ENCODE data around the gene FXR2. TPM values are rescaled to one million over a fixed set of nuclear protein-coding genes. Genes with fewer than 3 reads are reported as not detected.
A peak's percentile ranks its signal among the peaks of the same experiment; 100 is the strongest.

FXR2 gene
- total and polyA plus RNA-seq, 2 donors: 26.2 to 38.5 TPM

GRCh38 chr17:7589204-7589868 is 25.4 kb downstream of the FXR2 start:
- 12% methylated on average over 56 of the region's 56 CpGs for WGBS
- H3K4me1 ChIP-seq (ENCODE audit: insufficient read depth): no peaks in the 10 kb centered on the region
- H3K27ac ChIP-seq (ENCODE audit: low read depth): peak overlapping the region; percentile 72
- DNase-seq (ENCODE audit: extremely low spot score): no peak
- peaks cover 6% of the 10 kb centered on the region for H3K36me3 ChIP-seq (ENCODE audit: insufficient read depth)
- peak overlapping the region; percentile 52 for H3K4me3 ChIP-seq (ENCODE audit: low read depth, low read length)

DNA sequence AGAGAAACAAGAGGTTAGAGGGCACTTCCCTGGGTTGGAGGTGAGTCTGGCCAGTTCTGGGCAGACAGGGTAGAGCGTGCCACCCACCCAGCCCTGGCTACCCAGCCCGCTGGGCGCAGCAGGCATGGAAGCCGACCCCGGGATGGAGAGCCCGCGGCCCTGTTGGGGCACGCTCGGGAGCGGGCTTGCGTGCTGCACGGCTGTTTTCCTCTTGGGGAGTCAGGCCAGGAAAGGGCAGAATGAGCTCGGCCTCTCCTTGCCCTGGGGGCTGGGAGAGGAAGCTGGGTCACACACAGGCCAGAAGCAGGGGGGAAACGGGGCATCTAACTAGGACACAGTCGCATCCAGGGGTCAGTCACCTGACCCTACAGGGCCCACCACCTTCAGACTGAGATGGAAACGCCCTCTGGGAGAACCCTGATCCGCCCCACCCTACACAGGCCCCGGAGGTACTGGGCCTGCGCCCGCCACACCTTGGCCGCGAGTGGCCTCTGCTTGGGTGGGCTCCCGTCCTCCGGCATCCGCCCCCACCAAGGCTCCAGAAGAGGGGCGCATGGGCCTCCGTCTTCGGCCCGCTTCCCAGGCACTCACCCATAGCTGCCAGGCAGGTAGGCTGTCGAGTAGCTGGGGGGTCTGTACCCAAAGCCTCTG is 26.0 kb downstream of the FXR2 start:
- Histone ChIP-seq H3K4me1 (ENCODE audit: insufficient read depth) (no peaks in the 10 kb centered on the region), H3K4me3 (ENCODE audit: low read depth, low read length) (peak overlapping the region; percentile 52), H3K36me3 (ENCODE audit: insufficient read depth) (peaks cover 6% of the 10 kb centered on the region), H3K27ac (ENCODE audit: low read depth) (peak overlapping the region; percentile 72)
- no peak for DNase-seq (ENCODE audit: extremely low spot score)
- 48% methylated on average over 30 of the region's 30 CpGs for WGBS

- WGBS: 61% methylated on average over 12 of the region's 12 CpGs
- H3K4me1 ChIP-seq (ENCODE audit: insufficient read depth): no peaks in the 10 kb centered on the region
- H3K36me3 ChIP-seq (ENCODE audit: insufficient read depth): peaks cover 5% of the 10 kb centered on the region
- H3K27ac ChIP-seq (ENCODE audit: low read depth): no peak overlapping the region
- no peak for DNase-seq (ENCODE audit: extremely low spot score)
- no peak overlapping the region for H3K4me3 ChIP-seq (ENCODE audit: low read depth, low read length)
These were observed 27.1 kb downstream of the FXR2 start for GRCh38 chr17:7587420-7588151.

DNA sequence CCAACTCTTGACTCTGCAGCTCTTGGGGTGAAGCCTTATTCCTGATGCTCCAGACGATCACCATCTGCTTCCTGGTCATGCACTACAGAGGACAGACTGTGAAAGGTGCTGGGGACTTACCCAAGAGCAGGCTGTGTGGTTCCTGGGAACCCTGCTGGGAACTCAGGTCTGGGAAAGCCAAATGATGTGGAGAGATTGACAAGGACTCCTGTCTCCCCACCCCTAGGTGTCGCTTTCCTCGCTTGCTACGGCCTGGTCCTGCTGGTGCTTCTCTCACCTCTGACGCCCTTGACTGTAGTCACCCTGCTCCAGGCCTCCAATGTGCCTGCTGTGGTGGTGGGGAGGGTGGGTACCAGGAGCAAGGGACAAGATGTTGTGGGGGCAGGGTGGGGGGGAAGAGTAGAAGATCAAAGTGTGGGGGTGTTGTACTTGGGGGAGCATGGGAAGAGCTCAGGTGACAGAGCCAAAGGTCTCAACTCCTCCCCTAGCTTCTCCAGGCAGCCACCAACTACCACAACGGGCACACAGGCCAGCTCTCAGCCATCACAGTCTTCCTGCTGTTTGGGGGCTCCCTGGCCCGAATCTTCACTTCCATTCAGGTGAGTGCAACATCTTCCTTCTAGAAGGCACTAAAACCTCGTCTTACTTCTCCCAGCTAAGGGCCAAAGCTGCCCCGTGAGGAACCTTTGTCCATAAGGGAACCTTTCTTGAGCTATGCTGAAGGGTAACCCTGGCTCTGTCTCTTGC is 27.9 kb downstream of the FXR2 start:
- 76% methylated on average over 9 of the region's 9 CpGs for WGBS
- no peak overlapping the region for H3K4me3 ChIP-seq (ENCODE audit: low read depth, low read length)
- no peak for DNase-seq (ENCODE audit: extremely low spot score)
- no peak overlapping the region for H3K27ac ChIP-seq (ENCODE audit: low read depth)
- H3K4me1 ChIP-seq (ENCODE audit: insufficient read depth): no peaks in the 10 kb centered on the region
- no peaks in the 10 kb centered on the region for H3K36me3 ChIP-seq (ENCODE audit: insufficient read depth)

DNA sequence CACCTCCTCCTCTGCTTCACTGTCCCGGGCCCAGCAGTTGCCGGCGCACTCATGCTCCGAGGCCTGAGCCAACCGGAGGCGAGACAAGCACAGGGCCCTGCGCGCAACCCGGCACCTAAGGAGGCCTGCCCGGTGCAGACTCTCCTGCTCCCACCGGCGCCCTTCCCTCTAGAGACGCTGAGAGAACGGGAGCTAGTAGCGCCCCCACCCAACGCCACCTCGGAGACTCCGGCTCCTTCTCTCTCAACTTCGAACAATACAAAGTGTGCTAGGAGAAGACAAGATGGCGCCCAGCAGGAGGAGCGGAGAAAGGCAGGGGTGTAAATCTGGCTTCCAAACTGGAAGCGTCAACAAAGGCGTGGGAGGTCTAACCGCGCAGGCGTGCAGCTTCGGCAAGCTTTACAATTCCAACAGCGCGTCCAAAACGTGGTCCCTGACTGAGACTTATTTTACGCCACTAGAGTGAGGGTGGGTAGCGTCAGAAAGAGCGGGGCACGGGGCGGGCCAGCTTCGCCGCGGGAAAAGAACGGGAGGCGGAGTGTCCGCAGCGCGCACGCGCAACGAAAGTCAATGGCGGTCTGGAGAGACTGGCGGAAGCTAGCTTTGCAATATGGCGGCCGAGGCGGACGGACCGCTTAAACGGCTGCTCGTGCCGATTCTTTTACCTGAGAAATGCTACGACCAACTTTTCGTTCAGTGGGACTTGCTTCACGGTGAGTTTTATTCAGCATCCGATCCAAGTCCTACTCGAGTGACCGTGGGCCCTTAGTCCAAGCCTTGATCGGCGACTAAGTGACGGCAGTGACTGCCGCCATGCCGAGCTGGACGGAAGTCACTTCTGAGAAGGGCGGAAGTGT is 31.2 kb downstream of the FXR2 start, which contains the start of gene MPDU1:
Gene MPDU1 (plus strand): TSS at position 600 of the 857 bp plus-strand sequence. CDS start 11 bp downstream, at position 611.
- no peaks in the 10 kb centered on the region for H3K36me3 ChIP-seq (ENCODE audit: insufficient read depth)
- no peaks in the 10 kb centered on the region for H3K4me1 ChIP-seq (ENCODE audit: insufficient read depth)
- DNase-seq (ENCODE audit: extremely low spot score): peak; percentile 98
- peak within 1 kb of the TSS; percentile 92 for H3K27ac ChIP-seq (ENCODE audit: low read depth)
- 13% methylated on average over 69 of the region's 69 CpGs for WGBS
- H3K4me3 ChIP-seq (ENCODE audit: low read depth, low read length): peak within 1 kb of the TSS; percentile 33

DNA sequence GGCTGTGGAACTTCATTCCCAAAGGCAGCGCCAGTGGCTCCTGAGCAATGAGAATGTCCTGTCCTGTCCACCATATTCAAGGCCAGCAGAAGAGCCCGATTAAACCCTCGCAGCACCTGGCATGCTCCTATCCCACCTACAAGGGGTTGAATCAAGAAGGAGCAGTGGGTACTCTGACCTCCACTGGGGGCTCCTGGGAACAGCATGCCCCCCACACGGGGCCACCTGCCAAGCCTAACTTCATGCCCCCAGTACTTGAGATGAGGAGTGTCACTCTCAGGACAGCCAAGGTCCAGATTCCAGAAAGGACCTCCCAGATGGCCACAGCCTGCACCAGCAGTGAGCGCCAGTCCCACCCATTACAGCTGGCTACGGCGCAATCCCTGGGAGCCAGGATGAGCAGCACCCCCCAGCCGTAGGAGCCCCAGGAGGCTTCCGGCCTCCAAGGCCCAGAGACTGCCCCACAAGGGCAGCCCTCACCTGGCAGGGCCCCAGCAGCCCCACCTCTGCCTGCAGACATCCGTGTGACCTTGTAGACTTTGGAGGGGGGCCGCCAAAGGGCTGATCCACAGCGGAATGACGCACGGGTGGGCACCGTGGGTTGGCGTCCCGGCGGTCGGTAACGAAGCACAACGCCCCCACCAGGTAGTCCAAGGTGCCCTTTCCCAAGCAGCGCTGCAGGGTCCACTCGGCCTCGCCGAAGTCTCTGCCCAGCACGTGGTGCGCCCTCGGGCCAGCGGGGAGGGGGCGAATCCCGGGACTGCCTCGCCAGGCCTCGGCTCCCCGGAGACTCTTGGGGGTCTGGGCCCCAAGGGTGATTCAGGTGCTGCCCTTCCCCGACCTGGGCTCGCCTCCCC is 32.1 kb downstream of the FXR2 start:
- no peak for DNase-seq (ENCODE audit: extremely low spot score)
- Histone ChIP-seq H3K4me1 (ENCODE audit: insufficient read depth) (no peaks in the 10 kb centered on the region), H3K4me3 (ENCODE audit: low read depth, low read length) (peak overlapping the region; percentile 33), H3K27ac (ENCODE audit: low read depth) (peak overlapping the region; percentile 92), H3K36me3 (ENCODE audit: insufficient read depth) (peaks cover 5% of the 10 kb centered on the region)
- 85% methylated on average over 36 of the region's 36 CpGs for WGBS

- DNase-seq (ENCODE audit: extremely low spot score): no peak
- no peak overlapping the region for H3K4me3 ChIP-seq (ENCODE audit: low read depth, low read length)
- WGBS: 80% methylated on average over 23 of the region's 23 CpGs
- H3K27ac ChIP-seq (ENCODE audit: low read depth): peak overlapping the region; percentile 0
- H3K36me3 ChIP-seq (ENCODE audit: insufficient read depth): peaks cover 5% of the 10 kb centered on the region
- H3K4me1 ChIP-seq (ENCODE audit: insufficient read depth): no peaks in the 10 kb centered on the region
These were observed 33.8 kb downstream of the FXR2 start for GRCh38 chr17:7580604-7581575.

DNA sequence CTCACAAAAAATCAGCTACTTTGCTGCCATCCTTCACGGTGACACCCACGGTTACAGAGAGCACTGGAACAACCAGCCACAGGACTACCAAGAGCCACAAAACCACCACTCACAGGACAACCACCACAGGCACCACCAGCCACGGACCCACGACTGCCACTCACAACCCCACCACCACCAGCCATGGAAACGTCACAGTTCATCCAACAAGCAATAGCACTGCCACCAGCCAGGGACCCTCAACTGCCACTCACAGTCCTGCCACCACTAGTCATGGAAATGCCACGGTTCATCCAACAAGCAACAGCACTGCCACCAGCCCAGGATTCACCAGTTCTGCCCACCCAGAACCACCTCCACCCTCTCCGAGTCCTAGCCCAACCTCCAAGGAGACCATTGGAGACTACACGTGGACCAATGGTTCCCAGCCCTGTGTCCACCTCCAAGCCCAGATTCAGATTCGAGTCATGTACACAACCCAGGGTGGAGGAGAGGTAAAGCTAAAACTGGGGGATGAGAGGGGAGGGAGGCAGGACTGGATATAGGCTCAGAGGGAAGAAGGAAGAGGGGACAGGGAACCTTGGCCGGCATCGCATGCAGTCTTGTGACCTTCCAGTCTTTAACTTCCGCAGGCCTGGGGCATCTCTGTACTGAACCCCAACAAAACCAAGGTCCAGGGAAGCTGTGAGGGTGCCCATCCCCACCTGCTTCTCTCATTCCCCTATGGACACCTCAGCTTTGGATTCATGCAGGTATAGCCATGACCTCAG is 34.7 kb downstream of the FXR2 start:
- Histone ChIP-seq H3K4me1 (ENCODE audit: insufficient read depth) (no peaks in the 10 kb centered on the region), H3K36me3 (ENCODE audit: insufficient read depth) (peaks cover 5% of the 10 kb centered on the region), H3K27ac (ENCODE audit: low read depth) (peak overlapping the region; percentile 91), H3K4me3 (ENCODE audit: low read depth, low read length) (no peak overlapping the region)
- no peak for DNase-seq (ENCODE audit: extremely low spot score)
- WGBS: 64% methylated on average over 12 of the region's 12 CpGs

GRCh38 chr17:7579001-7579833 is 35.5 kb downstream of the FXR2 start, which contains the start of gene CD68:
Gene CD68 (plus strand): TSS chr17:7579638. CDS start chr17:7579678, 40 bp downstream.
- Histone ChIP-seq H3K4me3 (ENCODE audit: low read depth, low read length) (no peak within 1 kb of the TSS), H3K27ac (ENCODE audit: low read depth) (peak within 1 kb of the TSS; percentile 91), H3K4me1 (ENCODE audit: insufficient read depth) (no peaks in the 10 kb centered on the region), H3K36me3 (ENCODE audit: insufficient read depth) (peaks cover 7% of the 10 kb centered on the region)
- no peak for DNase-seq (ENCODE audit: extremely low spot score)
- 17% methylated on average over 7 of the region's 7 CpGs for WGBS
